PFSK-1 (cell line): ENCODE measurements around the gene SLC2A13.

Source experiments
- FOXP2 ChIP-seq: optimal IDR thresholded peaks from 2 replicates; pipeline ENCODE3; 2011; ENCODE audit warnings: borderline replicate concordance, control low read depth, inconsistent platforms; ENCODE audit not compliant: insufficient read depth; ENCODE audit errors: extremely low read length, extremely low read depth
- POLR2AphosphoS5 ChIP-seq: IDR thresholded peaks from 2 replicates; pipeline ENCODE4 v1.6.1; 2012; ENCODE audit warnings: low read depth, mild to moderate bottlenecking, control low read depth, low read length, moderate library complexity
- SIN3A ChIP-seq: IDR thresholded peaks from 2 replicates; pipeline ENCODE4 v1.6.1; 2012; ENCODE audit warnings: mild to moderate bottlenecking, low read length, moderate library complexity, borderline replicate concordance; ENCODE audit not compliant: insufficient read depth
- TAF1 ChIP-seq: IDR thresholded peaks from 2 replicates; pipeline ENCODE4 v1.6.1; 2012; ENCODE audit warnings: low read length, control low read depth, borderline replicate concordance; ENCODE audit not compliant: insufficient read depth
- TF ChIP-seq, protein P1 (sequence below), 2 experiments: IDR thresholded peaks; 2 replicates each; pipeline versions ENCODE4 v1.6.1 to v1.8.0; 2011 to 2012; ENCODE audit warnings: low read depth in 2 of 2, low read length in 2 of 2, control low read depth in 1 of 2, inconsistent platforms in 1 of 2, mild to moderate bottlenecking in 1 of 2, moderate library complexity in 1 of 2; ENCODE audit not compliant: insufficient read depth in 1 of 2

SLC2A13 gene

DNA sequence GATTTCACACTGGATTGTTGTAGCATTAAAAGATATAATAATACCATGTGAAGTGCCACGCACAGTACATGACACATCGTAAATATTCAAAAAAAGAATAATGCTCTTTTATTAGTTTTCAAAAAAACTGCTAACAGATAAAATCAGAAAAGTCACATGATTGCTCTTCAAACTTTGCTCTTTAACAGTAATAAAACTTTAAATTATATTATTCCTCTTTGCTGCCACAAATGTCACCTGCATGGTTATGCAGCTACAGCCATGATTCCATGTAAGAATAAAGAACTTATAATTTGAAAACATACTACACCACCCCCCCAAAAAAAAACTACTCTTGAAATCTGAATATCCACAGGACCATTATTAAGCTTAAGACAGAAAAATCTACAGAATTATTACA, 90.0 kb downstream of the SLC2A13 start:
- TF ChIP-seq, protein P1, sequence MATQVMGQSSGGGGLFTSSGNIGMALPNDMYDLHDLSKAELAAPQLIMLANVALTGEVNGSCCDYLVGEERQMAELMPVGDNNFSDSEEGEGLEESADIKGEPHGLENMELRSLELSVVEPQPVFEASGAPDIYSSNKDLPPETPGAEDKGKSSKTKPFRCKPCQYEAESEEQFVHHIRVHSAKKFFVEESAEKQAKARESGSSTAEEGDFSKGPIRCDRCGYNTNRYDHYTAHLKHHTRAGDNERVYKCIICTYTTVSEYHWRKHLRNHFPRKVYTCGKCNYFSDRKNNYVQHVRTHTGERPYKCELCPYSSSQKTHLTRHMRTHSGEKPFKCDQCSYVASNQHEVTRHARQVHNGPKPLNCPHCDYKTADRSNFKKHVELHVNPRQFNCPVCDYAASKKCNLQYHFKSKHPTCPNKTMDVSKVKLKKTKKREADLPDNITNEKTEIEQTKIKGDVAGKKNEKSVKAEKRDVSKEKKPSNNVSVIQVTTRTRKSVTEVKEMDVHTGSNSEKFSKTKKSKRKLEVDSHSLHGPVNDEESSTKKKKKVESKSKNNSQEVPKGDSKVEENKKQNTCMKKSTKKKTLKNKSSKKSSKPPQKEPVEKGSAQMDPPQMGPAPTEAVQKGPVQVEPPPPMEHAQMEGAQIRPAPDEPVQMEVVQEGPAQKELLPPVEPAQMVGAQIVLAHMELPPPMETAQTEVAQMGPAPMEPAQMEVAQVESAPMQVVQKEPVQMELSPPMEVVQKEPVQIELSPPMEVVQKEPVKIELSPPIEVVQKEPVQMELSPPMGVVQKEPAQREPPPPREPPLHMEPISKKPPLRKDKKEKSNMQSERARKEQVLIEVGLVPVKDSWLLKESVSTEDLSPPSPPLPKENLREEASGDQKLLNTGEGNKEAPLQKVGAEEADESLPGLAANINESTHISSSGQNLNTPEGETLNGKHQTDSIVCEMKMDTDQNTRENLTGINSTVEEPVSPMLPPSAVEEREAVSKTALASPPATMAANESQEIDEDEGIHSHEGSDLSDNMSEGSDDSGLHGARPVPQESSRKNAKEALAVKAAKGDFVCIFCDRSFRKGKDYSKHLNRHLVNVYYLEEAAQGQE (IDR thresholded peaks at IDR 0.05; ENCODE audit: insufficient read depth in 1 of 2, low read depth in 2 of 2, low read length in 2 of 2), result no peak
- TF ChIP-seq SIN3A (no peak), POLR2AphosphoS5 (no peak), TAF1 (no peak), FOXP2 (no peak)

DNA sequence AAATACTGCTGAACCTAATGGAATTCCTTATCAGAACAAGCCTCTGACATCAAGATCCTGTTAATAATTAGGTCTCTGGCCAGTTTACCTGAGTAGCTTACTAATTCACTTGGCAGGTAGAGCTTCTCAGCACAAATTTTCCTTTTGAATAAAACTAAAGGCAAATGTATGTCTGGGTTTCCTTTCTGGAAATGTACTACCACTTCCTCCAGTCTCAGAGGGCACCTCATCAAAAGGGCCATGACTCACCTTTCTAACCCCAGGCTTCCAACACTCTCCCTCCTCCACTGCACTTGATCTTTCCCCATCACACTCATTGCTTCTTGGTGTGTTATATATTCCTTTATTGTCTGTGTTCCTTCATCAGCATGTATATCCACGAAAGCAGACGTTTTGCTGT, 90.5 kb downstream of the SLC2A13 start:
- no peak for TF ChIP-seq FOXP2
- no peak for TF ChIP-seq POLR2AphosphoS5
- no peak for TF ChIP-seq SIN3A
- TF ChIP-seq, protein P1 (IDR thresholded peaks at IDR 0.05; ENCODE audit: insufficient read depth in 1 of 2, low read depth in 2 of 2, low read length in 2 of 2), result no peak
- no peak for TF ChIP-seq TAF1

DNA sequence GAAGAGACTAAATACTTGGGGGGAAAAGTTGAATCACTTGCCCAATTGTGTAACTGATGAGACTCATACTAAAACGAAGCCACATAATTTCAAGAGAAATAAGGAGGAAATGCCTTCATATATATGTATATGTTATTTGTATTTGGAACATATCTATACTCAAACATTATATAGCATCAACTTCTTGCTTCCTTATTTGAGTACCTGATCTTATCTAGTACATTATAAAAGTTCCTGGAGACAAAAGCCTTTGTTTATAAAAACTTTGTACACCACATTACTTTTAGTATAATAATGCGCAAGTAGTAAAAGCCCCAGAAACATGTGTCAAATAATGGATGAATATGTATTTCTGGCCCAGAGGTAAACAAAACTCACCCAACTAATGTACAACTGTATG, 92.0 kb downstream of the SLC2A13 start:
- TF ChIP-seq FOXP2 (no peak), TAF1 (no peak), SIN3A (no peak), POLR2AphosphoS5 (no peak)
- TF ChIP-seq, protein P1 (IDR thresholded peaks at IDR 0.05; ENCODE audit: insufficient read depth in 1 of 2, low read depth in 2 of 2, low read length in 2 of 2), result no peak

DNA sequence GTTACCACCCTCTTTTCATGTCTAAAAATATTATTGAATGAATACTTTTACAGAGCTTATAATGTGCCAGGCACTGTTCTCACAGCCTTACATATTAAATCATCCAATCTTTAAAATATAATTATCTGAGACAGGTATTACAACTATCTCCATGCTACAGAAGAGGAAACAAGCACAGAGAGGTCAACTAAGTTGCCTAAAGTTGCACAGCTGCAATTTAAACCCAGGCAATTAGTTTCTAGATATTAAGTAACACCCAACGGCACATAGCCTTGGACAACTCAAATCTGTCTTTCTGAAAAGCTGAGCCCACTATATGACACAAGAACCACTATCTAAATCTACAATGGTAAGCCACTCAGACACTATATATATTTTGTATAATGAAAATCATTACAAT, 92.6 kb downstream of the SLC2A13 start:
- TF ChIP-seq FOXP2, result no peak
- no peak for TF ChIP-seq SIN3A
- no peak for TF ChIP-seq TAF1
- TF ChIP-seq, protein P1 (IDR thresholded peaks at IDR 0.05; ENCODE audit: insufficient read depth in 1 of 2, low read depth in 2 of 2, low read length in 2 of 2), result no peak
- TF ChIP-seq POLR2AphosphoS5, result no peak

DNA sequence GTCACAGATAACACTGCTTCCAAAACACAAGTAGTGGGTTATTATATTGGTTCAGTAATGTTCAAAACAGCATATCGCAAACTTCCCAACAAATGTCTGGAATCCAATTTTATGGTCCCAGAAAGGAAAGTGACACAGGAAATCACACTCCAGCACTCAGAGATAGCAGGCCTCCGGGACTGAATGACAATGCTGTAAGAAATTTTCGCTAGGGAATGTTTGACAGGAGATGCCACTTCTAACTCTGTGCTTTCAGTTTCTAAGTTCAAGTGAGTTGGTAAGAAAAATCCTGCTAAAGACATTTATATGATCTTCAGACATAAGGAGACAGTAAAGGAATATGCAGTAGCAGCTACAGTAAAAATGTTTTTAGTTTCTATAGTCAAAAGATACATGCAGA, 93.2 kb downstream of the SLC2A13 start:
- TF ChIP-seq, protein P1 (IDR thresholded peaks at IDR 0.05; ENCODE audit: insufficient read depth in 1 of 2, low read depth in 2 of 2, low read length in 2 of 2), result no peak
- TF ChIP-seq POLR2AphosphoS5 (no peak), TAF1 (no peak), SIN3A (no peak)
